HG03558 (cell line): ENCODE data around the gene ERC1.
A peak's percentile ranks its signal among the peaks of the same experiment; 100 is the strongest.

Experiments
- ATAC-seq: cut with Tn5 transposase; IDR thresholded peaks from one replicate; pipeline ENCODE4 v1.9.1; 2021; ENCODE audit warnings: moderate number of reproducible peaks; ENCODE audit not compliant: unreplicated experiment; ENCODE audit errors: extremely low read depth

The ERC1 gene

DNA sequence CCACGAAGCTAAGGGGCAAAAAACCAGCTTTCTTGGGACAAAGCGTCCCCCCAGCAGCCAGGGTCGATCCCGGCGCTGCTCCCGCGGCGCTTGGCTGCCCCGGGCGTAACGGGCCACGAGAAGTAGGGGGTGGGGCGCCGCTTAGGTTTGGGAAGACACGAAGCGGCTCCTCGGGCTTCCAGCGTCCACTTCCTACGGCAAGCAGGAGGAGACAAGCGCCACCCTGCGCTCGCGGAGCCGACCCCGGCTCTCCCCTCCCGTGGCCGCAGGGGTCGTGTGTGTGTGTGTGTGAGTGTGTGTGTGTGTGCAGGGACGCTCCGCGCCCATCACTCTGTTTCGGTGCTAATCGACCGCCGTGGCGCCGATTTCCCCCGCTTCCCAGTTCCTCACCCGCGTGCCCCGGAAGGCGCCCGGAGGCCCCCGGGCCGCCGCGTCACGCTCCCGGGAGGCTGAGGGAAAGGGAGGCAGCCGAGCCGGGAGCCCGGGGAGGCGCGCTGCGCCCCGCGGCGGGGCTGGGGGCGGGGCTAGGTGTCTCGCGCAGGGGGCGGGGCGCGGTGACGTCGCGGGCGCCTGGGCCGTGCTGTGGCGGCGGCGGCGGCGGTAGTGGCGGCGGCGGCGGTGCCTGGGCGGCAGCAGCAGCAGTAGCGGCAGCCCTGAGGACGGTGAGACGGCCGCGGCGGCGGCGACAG, at the start of gene ERC1:
TSS of gene ERC1 (plus strand) at position 563 of the 689 bp plus-strand sequence. CDS start 36,681 bp downstream, outside the sequence.
- ATAC-seq = no peak

DNA sequence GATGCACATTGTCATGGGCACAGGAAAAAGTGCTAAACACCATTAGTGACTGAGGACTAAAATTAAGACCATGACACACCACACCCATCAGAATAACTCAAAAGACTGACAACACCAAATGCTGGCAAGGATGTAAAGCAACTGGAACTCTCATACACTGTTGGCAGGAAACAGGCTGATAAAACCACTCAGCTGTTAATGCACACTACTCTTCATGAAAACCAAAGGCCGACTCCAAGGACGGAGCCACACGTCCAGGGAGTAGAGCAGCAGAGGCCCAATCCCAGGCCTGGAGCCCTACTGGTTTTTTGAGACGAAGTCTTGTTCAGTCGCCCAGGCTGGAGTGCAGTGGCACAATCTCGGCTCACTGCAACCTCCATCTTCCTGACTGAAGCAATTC, 48.0 kb upstream of the ERC1 start:
- no peak for ATAC-seq

DNA sequence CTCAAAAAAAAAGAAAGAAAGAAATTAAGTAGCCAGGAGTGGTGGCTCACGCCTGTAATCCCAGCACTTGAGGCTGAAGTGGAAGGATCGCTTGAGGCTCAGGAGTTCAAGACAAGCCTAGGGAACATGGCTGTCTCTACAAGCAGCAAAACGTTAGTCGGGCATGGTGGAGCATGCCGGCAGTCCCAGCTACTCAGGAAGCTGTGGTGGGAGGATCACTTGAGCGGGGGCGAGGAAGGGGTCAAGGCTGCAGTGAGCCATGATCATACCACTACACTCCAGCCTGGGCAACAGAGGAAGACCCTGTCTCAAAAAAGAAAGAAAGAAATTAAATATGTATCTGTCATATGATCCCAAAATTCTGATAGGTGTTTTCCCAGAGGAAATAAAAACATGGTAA, 46.8 kb upstream of the ERC1 start:
- no peak for ATAC-seq

DNA sequence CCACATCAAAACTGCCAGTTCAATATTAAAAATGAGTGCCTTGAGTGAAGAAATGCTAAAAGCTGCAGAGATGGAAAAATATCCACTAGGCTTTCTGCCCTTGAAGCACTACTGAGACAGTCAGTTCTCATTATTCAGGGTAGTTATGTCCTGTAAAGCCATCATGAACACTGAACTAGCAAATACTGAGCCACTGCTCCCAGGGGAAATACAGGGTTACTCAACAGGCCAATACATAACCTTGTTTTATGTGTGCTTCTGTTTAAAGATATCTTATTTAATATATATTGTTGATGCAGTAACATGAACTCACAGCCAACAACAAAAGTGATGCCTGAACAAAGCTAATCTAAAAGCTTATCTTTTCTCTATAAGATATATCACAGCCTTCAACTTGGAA, 44.8 kb upstream of the ERC1 start:
- ATAC-seq = no peak

DNA sequence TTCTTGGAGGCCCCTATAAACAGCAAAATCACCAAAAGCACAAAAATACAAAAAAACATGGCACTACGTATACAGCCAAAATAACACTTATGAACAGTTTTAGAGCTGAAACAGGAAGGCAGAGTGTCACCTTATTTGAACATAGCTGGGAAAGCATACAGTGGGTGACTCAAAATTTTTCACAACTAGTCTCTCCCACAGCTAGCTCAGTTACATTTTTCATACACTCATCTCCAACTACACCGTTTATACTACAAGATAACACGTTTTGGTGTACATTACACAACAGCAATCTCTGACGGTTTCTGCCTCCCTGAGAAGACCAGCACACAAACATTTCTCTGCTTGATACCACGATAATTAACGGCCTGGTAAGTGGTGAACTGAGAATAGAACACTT, 44.4 kb upstream of the ERC1 start:
- ATAC-seq = no peak

DNA sequence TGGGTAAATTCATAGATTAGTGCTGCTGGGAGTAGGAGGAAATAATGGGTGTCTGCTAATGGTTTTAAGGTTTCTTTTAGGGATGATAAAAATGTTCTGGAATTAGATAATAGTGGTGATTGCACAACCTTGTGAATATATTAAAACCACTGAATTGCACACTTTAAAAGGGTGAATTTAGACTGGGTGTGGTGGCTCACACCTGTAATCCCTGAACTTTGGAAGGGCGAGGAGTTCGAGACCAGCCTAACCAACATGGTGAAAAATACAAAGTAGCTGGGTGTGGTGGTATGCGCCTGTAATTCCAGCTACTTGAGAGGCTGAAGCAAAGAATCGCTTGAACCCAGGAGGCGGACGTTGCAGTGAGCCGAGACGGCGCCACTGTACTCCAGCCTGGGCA, 42.8 kb upstream of the ERC1 start:
- no peak for ATAC-seq

DNA sequence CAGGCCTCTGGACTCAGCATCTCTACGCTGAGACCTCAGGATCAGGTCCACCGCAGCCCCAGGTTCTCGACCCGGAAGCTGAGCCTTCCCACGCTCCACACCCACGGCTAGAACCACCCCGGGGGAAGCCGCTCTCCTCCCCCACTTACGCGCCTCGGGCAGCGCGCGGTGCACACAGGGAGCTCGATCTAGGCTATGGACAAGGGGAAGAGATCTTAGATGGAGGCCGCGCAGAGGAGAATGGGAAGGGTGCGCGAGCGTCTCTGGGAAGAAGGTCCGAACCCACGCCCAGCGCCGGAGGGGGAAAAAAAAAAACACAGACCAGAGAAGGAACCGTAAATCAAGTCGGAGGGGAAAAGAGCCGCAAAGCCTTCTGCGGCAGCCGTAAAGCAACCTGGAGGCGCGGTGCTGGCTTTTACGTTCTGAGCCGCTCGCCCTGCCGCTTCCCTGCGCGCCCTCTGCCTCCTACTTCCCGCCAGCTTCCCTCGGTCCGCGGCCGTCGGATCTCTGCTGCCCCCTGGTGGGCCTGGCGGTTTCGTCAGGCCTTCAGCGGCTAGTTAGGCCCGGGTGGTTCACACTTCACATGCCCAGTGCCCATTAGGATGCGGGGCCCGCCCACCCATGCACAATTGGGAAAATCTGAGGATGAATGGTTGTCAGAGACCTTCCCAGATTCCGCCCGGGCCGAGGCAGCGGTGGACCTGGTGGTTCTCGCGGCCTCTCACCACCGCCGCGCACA, 41.4 kb upstream of the ERC1 start, which contains the start of gene RAD52:
TSS of gene RAD52 (minus strand) at position 242 of the 739 bp plus-strand sequence. CDS start 16,636 bp downstream, outside the sequence.
- ATAC-seq = peak; percentile 76

DNA sequence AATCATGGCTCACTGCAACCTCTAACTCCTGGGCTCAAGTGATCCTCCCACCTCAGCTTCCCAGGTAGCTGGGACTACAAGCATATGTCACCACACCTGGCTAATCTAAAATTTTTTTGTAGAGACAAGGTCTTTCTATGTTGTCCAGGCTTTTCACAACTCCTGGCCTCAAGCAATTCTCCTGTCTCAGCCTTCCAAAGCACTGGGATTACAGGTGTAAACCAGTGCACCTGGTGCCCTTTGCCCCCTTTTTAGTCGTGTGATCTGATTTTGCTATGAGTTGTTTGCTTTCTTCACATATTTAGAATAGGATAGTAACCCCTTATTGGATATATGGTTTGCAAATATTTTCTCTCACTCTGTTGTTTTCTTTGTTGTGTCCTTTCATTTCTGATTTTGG, 39.8 kb upstream of the ERC1 start:
- no peak for ATAC-seq

DNA sequence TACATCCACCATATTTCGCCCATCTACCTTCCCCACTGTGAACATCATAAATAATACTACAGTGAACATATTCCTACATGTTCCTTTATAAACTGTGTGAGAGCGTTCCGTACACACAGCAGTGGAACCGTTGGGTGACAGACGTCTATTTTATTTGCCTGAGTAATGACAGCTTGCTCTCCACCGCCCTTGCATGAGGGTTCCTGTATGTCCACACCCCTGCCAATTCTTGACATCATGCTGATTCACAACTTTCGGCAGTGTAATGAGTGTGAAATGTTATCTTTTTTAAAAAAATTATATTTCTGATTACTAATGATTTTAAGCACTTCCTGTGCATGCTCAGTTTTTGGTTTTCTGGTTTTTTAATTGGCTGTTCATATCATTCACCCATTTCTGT, 37.2 kb upstream of the ERC1 start:
- ATAC-seq = no peak

DNA sequence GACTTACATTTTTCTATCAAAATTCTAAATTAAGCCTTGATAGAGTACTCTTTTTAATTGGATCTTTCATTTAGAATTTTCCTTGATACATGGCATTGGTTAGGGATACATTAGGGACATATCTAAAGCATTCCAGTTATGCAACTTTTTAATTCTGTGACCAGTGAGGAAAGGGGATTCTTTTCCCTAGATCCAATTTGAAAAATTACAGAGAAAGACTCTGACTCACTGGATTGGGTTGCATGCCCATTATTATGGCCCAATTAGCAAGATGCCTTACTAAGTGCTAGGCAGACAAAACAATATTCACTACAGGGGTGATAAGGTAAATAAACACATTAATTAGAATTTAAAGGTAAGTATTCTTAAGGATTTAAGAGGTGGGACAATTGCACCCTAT, 36.3 kb upstream of the ERC1 start:
- ATAC-seq = no peak

DNA sequence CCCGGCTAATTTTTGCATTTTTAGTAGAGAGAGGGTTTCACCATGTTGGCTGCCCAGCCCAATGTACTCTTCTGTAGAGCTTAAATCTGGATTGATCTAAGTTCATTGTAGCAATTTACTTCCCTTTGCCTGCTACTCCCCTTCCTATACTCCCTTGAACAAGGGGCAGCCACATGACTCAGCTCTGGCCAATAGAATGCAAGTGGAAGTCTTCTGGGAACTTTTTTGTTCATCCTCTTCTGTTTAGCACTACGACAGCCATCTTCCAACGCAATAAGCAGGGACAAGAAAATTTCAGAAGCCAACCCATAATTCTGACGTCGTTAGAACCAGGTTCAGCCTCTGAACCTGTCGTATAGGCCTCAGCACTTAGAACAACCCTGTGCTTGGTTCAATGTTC, 35.1 kb upstream of the ERC1 start:
- ATAC-seq = no peak

DNA sequence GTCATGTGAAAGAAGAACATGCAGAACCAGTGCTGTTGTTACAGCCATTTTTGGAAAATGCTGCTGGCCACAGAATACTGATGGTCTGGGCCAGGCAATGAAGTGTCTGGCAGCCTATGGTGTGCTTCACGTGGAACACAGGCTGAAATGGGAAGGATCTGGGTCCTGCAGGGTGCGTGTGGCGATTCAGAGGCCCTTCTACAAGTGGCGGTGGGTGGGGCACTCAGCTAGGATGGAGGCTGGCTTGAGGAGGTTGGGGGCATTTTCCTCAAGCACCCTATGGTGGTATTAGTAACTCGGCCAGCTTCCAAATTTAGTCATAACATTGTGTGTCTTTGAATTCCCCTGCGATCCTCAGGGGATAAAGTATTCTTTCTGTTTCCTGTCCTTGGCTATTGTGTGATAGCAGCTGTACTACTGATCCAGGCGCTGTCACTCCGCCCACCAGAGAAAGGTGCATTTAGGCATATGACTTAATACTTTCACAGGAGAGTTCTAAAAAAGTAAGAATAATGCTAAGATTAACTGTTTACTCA, 32.4 kb upstream of the ERC1 start:
- ATAC-seq = no peak

DNA sequence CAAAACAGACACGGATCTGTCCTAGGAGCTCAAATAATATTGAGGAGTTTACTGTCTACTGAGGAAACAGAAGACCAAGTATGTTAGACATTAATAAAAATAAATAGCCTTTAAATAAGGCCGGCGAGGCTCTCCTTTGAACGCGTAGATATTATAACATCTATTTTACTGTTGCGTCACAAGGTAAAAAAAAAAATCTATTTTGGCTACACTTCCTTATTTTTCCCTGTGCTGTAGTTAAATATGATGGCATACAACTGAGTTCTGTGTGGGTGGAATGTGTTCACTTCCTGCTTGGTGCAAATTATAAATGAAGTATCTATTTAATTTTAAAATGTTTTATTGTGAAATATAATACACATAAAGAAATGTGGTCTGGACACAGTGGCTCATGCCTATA, 24.3 kb upstream of the ERC1 start:
- ATAC-seq = no peak

DNA sequence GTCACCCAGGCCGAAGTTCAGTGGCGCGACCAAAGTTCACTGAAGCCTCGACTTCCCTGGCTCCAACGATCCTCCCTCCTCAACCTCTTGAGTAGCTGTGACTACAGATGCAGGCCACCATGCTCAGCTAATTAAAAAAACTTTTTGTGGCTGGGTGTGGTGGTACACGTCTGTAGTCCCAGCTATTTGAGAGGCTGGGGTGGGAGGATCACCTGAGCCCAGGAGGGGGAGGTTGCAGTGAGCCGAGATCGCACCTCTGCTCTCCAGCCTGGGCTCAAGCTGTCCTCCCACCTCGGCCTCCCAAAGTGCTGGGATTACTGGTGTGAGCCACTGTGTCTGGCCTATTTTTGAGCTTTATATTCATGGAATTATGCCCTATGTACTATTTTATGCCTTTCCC, 23.4 kb upstream of the ERC1 start:
- no peak for ATAC-seq

DNA sequence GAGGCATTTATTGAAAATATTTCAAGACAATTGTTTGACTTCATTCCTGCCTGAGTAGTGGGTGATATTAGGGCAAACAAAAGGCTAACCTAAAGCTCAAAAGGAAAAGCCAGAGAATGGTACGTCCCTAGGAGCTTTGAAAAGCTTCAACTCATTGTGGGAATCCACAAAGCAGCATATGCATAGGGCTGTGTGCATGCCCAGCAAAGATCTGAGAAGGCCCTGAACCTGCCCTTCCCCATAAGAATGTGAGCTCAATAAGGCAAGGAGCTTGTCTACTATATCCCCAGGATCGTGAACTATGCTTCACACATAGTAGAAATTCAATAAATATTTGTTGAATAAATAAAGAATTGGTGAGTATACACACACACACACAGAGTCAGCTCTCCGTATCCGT, 22.5 kb upstream of the ERC1 start:
- ATAC-seq = no peak

DNA sequence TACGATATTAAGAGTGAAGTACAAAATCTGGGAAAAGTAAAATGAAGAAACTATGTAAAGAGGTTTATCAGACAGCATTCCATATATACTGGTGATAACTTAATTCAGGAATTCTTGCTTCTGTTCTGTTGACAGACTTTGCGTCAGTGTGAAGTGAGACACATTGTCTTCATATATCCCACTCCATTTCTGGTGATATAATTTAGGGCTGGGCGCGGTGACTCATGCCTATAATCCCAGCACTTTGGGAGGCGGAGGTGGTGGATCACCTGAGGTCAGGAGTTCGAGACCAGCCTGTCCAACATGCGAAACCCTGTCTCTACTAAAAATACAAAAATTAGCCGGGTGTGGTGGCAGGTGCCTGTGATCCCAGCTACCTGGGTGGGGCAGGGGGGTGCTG, 21.2 kb upstream of the ERC1 start:
- no peak for ATAC-seq

DNA sequence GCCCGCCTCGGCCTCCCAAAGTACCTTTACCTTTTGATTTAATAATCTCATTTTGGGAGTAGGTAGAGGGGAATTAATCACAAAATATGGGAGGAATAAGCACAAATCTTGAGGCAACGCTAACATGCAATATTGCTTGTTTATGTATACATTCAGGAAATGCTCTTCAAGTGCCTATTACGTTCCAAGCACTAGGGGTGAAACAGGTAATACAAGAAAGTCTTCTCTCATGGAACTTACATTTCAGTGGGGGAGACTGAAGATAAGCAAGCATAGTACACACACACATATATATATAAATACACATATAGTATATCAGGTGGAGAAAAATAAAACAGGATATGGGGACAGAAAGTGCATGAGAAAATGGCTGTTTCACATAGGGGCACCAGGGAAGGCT, 19.0 kb upstream of the ERC1 start:
- ATAC-seq = no peak

DNA sequence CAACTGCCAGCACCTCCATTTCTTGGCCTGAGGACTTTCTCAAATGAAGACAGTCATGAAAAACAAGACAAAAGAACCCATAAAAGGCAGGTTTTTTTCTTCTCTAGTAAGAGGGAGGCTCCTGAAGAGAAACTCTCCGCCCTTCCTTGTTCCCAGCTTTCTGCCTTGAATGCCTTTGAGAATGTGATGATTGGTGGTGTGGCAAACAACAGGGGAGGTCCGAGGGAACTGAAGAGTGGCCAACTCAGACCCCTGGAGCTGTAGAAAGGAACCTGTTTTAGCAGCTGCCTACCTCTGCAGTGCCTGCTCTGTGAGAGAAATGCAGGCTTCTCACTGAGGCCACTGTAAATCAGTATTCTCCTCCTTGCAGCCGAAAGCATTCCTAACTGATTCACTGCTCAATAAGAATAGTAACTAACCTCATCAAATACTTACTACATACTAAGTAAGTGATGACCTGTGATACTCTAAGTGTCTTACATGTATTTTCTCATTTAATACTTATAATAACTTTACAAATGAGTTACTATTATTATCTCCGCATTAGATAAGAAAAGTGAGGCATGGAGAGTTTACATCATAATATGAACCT, 16.7 kb upstream of the ERC1 start:
- no peak for ATAC-seq

DNA sequence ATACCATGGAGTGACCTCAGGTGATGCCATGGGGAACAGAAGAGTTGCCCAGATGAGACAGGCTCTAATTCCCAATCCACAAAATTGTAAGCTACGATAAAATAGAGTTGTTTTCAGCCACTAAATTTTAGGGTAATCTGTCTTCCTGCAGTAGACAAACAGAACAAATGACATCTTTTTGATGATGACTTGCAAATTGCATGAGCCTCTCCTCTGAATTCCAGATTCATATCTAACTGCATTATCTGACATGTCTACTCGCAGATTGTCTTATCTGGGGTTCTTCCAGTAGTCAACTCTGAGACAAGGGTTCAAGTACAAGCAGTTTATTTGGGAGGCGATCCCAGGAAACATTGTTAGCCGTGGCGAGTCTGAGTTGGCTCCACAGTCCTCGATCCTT, 14.4 kb upstream of the ERC1 start:
- ATAC-seq = no peak

DNA sequence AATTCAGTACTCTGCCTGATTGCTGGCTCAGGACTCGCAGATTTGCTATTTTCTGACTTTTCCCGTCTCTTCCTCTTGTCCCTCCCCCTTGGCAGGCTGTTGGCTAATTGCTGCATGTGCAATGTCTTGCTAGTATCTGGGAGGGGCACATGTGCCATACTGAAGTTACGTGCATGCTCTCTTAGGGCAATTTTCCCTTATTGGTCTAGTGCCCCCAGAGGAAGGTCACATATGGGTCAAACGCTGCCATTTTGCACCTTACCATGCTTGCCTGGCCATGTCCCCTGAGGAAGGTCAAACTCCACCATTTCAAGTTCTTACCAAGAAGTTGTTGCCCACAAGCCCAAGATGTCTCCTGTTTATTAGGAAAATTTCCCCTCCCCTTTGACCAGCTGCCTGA, 13.9 kb upstream of the ERC1 start:
- ATAC-seq = no peak

DNA sequence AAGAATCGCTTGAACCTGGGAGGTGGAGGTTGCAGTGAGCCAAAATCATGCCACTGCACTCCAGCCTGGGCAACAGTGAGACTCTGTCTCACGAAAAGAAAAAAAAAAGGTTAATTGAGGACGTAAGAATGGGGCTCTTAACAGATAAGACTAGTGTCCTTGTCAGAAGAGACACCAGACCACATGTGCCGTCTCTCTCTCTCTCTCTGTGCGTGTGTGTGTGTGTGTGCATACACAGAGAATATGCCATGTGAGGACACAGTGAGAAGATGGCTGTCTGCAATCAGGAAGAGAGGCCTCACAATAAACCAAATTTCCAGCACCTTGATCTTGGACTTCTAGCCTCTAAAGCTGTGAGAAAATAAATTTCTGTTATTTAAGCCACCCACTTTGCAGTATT, 11.7 kb upstream of the ERC1 start:
- no peak for ATAC-seq
